ENCODE data around the gene UBA5.
"Not testable (repeated sequence)": the region's sequence is repeated elsewhere in the genome, so short reads cannot be mapped to it uniquely, and the experiment has no call there.

UBA5 gene
- total RNA-seq = 33.0 to 43.9 (median 37.4) reads per million in 4 donors

GRCh38 chr3:132660052-132660810 lies at the start of gene UBA5:
Gene UBA5, plus strand, starts transcription at chr3:132660329. Its CDS starts 209 bp downstream, at chr3:132660538.
- DNase-seq = peak; percentile 41 to 78 (median 60)

DNA sequence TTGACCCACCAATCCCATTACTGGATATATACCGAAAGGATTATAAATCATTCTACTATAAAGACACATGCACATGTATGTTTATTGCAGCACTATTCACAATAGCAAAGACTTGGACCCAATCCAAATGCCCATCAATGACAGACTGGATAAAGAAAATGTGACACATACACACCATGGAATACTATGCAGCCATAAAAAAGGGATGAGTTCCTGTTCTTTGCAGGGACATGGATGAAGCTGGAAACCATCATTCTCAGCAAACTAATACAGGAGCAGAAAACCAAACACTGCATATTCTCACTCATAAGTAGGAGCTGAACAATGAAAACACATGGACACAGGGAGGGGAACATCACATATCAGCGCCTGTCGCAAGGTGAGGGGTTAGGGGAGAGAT lies 44.8 kb upstream of the UBA5 start:
- not testable (repeated sequence) for DNase-seq

GRCh38 chr3:132615881-132616280 lies 44.2 kb upstream of the UBA5 start:
- no peak for DNase-seq

DNA sequence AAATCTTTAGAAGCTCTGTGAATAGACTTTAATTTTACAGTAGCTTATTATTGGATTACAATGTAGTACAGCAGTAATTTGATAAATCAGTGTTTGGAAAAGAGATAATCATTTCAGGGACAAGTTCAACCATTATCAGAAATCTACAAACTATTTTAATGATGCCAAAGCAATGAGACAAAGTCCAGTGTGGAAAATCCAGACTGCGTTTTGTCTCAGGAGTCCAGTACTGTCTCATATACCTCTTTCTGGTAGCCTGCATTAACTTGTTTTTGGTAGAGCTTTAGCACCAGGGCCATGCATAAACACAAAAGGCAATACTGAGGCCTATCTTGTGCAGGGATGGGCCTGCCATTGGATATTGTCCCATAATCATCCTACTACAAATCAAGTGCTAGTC lies 43.3 kb upstream of the UBA5 start:
- DNase-seq = no peak

GRCh38 chr3:132622148-132622547 lies 38.0 kb upstream of the UBA5 start:
- DNase-seq = no peak

GRCh38 chr3:132622761-132623160 lies 37.4 kb upstream of the UBA5 start:
- DNase-seq = no peak

- no peak for DNase-seq
These were observed 36.5 kb upstream of the UBA5 start for GRCh38 chr3:132623646-132624045.

DNA sequence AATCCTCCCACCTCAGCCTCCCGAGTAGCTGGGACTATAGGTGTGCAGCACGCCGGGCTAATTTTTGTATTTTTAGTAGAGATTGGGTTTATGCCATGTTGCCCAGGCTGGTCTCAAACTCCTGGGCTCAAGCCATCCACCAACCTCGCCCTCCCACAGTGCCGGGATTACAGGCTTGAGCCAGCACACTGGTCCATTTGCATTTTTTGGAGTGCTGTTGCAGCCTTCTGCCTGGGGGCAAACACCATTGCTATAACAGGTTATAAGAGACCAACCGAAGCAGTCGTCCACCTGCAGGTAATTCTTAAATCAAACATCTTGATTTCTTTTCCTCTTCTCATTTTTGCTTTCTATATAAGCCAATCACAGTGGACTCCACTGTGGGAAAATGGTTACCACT lies 35.3 kb upstream of the UBA5 start:
- DNase-seq = no peak

DNA sequence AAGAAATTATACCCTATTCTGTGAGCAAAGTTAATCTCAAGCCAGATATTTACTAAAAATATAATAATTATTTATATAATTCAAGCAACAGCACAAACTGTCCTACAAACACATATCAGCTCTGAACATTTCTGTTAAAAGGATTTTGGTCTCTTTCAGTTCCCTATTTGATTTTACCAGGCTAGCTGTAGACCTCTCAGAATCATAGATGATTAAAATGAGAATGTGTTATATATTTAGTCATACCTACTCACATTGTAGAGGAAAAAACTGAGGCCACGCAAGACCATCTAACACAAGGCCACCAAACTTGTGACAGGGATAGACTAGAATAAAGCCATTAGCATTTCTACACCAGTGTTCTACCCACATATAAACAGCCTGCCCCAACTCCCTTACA lies 34.5 kb upstream of the UBA5 start:
- no peak for DNase-seq

DNA sequence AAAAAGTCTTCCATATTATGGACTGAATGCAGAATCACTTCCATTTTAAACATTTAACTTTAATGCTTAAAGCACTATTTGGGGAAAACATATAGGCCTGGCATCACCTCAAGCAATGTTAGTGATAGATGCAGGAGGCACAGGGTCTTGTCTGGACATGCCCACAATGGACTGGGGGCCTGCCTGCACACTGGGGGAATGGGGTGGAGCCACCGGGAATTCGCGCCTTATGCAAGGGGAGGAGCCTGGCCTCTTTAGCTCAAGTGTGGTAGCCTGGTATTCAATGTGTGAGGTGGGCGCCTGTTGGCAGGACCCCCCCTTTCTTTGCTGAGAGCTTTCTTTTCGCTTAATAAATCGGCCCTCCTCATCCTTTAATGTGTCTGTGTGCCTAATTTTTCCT lies 33.2 kb upstream of the UBA5 start:
- DNase-seq = no peak

DNA sequence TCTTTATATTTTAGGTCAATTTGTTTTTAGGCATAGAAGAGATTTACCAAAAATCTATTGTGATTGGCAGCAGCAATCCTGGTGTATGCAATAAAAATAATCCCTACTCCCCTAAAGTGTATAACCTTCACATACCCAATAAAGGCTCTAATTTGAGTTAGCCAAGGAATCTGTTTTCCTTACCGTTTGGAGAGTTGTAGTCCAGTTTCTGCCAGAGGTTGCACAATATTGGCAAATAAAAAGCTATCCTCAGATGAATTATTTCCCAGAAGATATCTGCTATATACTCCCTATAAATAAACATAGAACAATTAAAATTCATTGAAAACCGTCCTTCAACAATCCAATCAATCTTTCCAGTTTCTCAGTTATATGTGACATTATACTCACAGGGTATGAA lies 32.0 kb upstream of the UBA5 start:
- DNase-seq = no peak

DNA sequence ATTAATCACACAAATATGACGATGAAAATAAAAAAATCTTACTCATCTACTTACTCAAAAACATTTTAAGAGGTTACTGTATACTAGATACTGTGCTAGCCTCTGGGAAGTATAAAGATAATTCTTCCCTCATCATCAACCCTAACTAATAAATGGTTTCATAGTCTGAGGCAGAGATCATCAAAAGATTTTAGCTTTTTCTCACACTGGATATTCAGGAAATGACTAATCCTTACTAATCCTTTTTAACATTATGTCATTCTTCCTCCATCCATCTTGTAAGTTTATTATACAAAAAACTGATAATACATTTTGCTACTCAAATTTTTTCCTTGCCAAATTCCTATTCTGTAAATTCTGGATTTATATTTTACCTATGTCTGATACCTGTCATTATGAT lies 30.2 kb upstream of the UBA5 start:
- DNase-seq = no peak

GRCh38 chr3:132630612-132631011 lies 29.5 kb upstream of the UBA5 start:
- no peak for DNase-seq

GRCh38 chr3:132635052-132635451 lies 25.1 kb upstream of the UBA5 start:
- no peak for DNase-seq

- DNase-seq = no peak
These were observed 22.5 kb upstream of the UBA5 start for GRCh38 chr3:132637590-132637989.

GRCh38 chr3:132638706-132639105 lies 21.4 kb upstream of the UBA5 start:
- DNase-seq = no peak

- not testable (repeated sequence) for DNase-seq
These were observed 18.7 kb upstream of the UBA5 start for GRCh38 chr3:132641427-132641826.

DNA sequence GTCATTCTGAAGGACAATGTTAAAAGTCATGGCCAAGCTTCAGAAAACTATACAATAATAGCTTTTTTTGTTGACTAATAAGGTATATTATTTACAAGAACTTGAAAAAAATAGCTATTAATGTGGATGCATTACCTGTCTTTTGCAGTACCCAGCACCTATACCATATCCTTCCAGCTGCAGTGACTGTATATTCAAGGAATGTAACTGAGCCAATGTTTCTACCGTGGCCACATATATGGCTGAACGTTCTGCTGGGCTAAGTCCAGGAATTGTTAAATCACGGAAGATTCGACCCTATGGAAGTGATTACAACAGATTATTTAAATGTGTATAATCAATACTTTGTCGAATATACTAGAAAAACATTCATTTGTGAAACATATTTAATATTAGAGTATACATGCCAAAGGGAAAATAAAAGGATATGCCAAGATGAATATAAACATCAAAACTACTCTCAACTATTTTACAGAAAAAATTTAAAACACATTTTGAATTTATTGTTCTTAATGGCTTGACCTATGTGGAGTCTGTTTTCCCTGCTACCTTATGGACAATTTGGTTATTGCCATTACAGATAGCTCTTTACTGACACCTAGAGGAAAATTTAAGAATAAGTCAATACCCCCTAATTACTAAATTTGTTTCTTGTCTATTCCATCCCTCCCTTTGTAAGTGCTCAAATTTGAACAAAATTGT lies 18.1 kb upstream of the UBA5 start:
- peak in 1 of 5 donors; percentile 21 for DNase-seq

- no peak for DNase-seq
These were observed 17.6 kb upstream of the UBA5 start for GRCh38 chr3:132642539-132642847.

- DNase-seq = no peak
These were observed 16.8 kb upstream of the UBA5 start for GRCh38 chr3:132643366-132643765.

DNA sequence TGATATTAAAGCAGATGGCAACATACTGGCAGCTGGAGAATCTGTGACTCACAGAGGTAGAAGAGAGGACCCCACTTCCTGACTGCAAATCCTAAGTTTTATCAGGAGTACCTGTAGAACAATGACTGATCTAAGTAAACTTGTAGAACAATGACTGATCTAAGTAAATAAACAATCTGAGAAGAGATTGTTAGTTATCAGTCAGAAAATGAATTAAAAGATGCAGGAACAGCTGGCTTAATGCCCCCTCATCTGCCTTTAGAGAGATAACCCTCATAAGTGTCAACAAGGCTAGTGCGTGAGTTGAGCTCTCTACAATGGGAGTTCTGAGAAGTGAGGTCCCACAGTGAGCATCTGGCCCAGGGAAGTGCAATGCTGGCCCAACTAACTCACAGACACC lies 15.1 kb upstream of the UBA5 start:
- no peak for DNase-seq

- DNase-seq = no peak
These were observed 10.0 kb upstream of the UBA5 start for GRCh38 chr3:132650153-132650552.

- no peak for DNase-seq
These were observed 7.4 kb upstream of the UBA5 start for GRCh38 chr3:132652640-132653270.

DNA sequence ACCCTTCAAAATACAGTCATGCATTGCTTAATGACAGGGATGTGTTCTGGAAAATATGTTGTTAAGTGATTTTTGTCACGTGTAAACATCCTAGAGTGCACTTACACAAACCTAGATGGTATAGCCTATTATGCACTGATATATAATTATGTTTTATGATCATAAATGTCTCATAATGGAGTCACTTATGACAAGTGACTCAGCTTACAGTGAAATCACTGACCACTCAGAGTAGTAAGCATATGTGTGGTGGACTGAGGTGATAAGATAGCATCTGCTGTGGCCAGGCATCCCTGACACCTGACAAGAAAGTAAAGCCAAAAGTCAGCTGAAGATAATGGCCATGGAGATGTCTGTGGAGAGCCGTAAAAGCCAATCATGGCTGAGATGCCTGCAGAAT lies 5.9 kb upstream of the UBA5 start:
- DNase-seq = no peak
